Endothelial cell (in vitro differentiated cells): Measurements from ENCODE around the gene CCDC127. TPM values are rescaled to one million over a fixed set of nuclear protein-coding genes. Genes with fewer than 3 reads are reported as not detected.

Experiments used
- DNase-seq: peaks from one replicate; pipeline ENCODE4 v3.0.0; 2021; ENCODE audit warnings: low spot score
- H3K27ac Mint-ChIP-seq: one replicate; pipeline ENCODE4 v1.8.0; 2021; ENCODE audit warnings: mixed read lengths, inconsistent platforms; ENCODE audit not compliant: unreplicated experiment
- H3K27me3 Mint-ChIP-seq: one replicate; pipeline ENCODE4 v1.8.0; 2021; ENCODE audit warnings: mild to moderate bottlenecking, moderate library complexity, mixed read lengths, inconsistent platforms; ENCODE audit not compliant: unreplicated experiment
- H3K36me3 Mint-ChIP-seq: one replicate; pipeline ENCODE4 v1.8.0; 2021; ENCODE audit warnings: mild to moderate bottlenecking, low read depth, mixed read lengths, inconsistent platforms; ENCODE audit not compliant: unreplicated experiment
- H3K4me1 Mint-ChIP-seq: one replicate; pipeline ENCODE4 v1.8.0; 2021; ENCODE audit warnings: mild to moderate bottlenecking, mixed read lengths, inconsistent platforms; ENCODE audit not compliant: unreplicated experiment
- H3K4me3 Mint-ChIP-seq: one replicate; pipeline ENCODE4 v1.8.0; 2021; ENCODE audit warnings: mild to moderate bottlenecking, mixed read lengths, inconsistent platforms; ENCODE audit not compliant: unreplicated experiment
- H3K9me3 Mint-ChIP-seq: one replicate; pipeline ENCODE4 v1.8.0; 2021; ENCODE audit warnings: mixed read lengths, inconsistent platforms; ENCODE audit not compliant: unreplicated experiment
- CTCF ChIP-seq: fragments of 200-600 bp; sonication (generic); IDR thresholded peaks from one replicate; pipeline ENCODE4 v1.5.0; 2021; ENCODE audit warnings: antibody characterized with exemption; ENCODE audit not compliant: unreplicated experiment
- total RNA-seq: library from RNA; stranded (reverse); fragmentation: NEBNext Ultra II Directional; extraction: Animal tissue kit (Norgen Biotek cat#: 25700); gene quantifications from one replicate; pipeline ENCODE4 v1.2.1, GENCODE V29; 2021; ENCODE audit not compliant: unreplicated experiment

The CCDC127 gene
- total RNA-seq, 1 donor from 2014 or later: 8.1 TPM

- Mint-ChIP-seq H3K4me3 (no peak overlapping the region), H3K27me3 (peaks cover 5% of the 10 kb centered on the region), H3K9me3 (no peaks in the 10 kb centered on the region), H3K27ac (no peak overlapping the region), H3K36me3 (peaks cover 4% of the 10 kb centered on the region), H3K4me1 (no peaks in the 10 kb centered on the region)
- DNase-seq: peak; percentile 90
- peak; percentile 96 for TF ChIP-seq CTCF
Measured at GRCh38 chr5:188488-189481, 29.2 kb downstream of the CCDC127 start.

GRCh38 chr5:187617-188451 lies 30.1 kb downstream of the CCDC127 start:
- H3K9me3 Mint-ChIP-seq: no peaks in the 10 kb centered on the region
- TF ChIP-seq CTCF: no peak
- H3K4me1 Mint-ChIP-seq: no peaks in the 10 kb centered on the region
- no peak for DNase-seq
- H3K27ac Mint-ChIP-seq: no peak overlapping the region
- H3K4me3 Mint-ChIP-seq: no peak overlapping the region
- peaks cover 4% of the 10 kb centered on the region for H3K36me3 Mint-ChIP-seq
- H3K27me3 Mint-ChIP-seq: peaks cover 5% of the 10 kb centered on the region

- no peaks in the 10 kb centered on the region for H3K9me3 Mint-ChIP-seq
- H3K27me3 Mint-ChIP-seq: peaks cover 5% of the 10 kb centered on the region
- H3K4me1 Mint-ChIP-seq: no peaks in the 10 kb centered on the region
- no peak overlapping the region for H3K27ac Mint-ChIP-seq
- no peak overlapping the region for H3K4me3 Mint-ChIP-seq
- no peak for DNase-seq
- H3K36me3 Mint-ChIP-seq: peaks cover 4% of the 10 kb centered on the region
- no peak for TF ChIP-seq CTCF
Measured at GRCh38 chr5:187042-187431, 30.9 kb downstream of the CCDC127 start.

GRCh38 chr5:186091-187041 lies 31.6 kb downstream of the CCDC127 start:
- Mint-ChIP-seq H3K4me1 (no peaks in the 10 kb centered on the region), H3K4me3 (no peak overlapping the region), H3K9me3 (no peaks in the 10 kb centered on the region), H3K27me3 (peaks cover 5% of the 10 kb centered on the region), H3K27ac (no peak overlapping the region), H3K36me3 (peaks cover 4% of the 10 kb centered on the region)
- no peak for TF ChIP-seq CTCF
- DNase-seq: no peak
